Left lung (tissue), 10 donors: ENCODE results near the gene FARP1. TPM values are rescaled to one million over a fixed set of nuclear protein-coding genes. Genes with fewer than 3 reads are reported as not detected.

ENCODE experiments used
- ATAC-seq: fragments of 200-7000 bp; cut with Tn5 transposase; one replicate; pipeline ENCODE4 v1.9.1; 2020; ENCODE audit warnings: moderate library complexity
- DNase-seq, 4 donors: peaks; one replicate each; pipeline ENCODE4 v3.0.0-alpha.2; 2013 to 2020
- H3K27ac ChIP-seq, 2 donors: fragments of 200-600 bp; sonication (generic) in 1 of 2; one replicate each; pipeline versions ENCODE4 v1.5.0 to v1.8.0; 2020 to 2021
- H3K27me3 ChIP-seq, 2 donors: fragments of 200-600 bp; sonication (generic) in 1 of 2; one replicate each; pipeline versions ENCODE4 v1.5.0 to v1.8.0; 2020 to 2021
- H3K36me3 ChIP-seq, 2 donors: fragments of 200-600 bp; sonication (generic) in 1 of 2; one replicate each; pipeline versions ENCODE4 v1.5.0 to v1.8.0; 2020 to 2021
- H3K4me1 ChIP-seq, 2 donors: fragments of 200-600 bp; one replicate each; pipeline ENCODE4 v1.8.0; 2021
- H3K4me3 ChIP-seq, 2 donors: fragments of 200-600 bp; sonication (generic) in 1 of 2; one replicate each; pipeline versions ENCODE4 v1.5.0 to v1.8.0; 2020 to 2021; ENCODE audit warnings: mild to moderate bottlenecking in 1 of 2
- H3K9me3 ChIP-seq, 2 donors: fragments of 200-600 bp; sonication (generic) in 1 of 2; one replicate each; pipeline versions ENCODE4 v1.5.0 to v1.8.0; 2020 to 2021
- CTCF ChIP-seq, 2 donors: fragments of 200-600 bp; sonication (generic) in 1 of 2; IDR thresholded peaks; one replicate each; pipeline versions ENCODE4 v1.5.0 to v1.8.0; 2021; ENCODE audit warnings: antibody characterized with exemption in 2 of 2
- intact Hi-C, 2 donors: fragments of 100-400 bp; cut with DNase I; formaldehyde crosslinking; loops; one replicate each; pipeline versions ENCODE4 v1.11.2 to v1.14.2; 2022
- polyA plus RNA-seq, 6 donors: library from polyadenylated mRNA; unstranded; fragments of 120-200 nt; gene quantifications; one replicate each; pipeline ENCODE4 v1.2.1, GENCODE V29; 2013; ENCODE audit not compliant: insufficient read length in 6 of 6
- total RNA-seq, 2 donors: library from RNA; stranded (reverse); fragmentation: NEBNext Ultra II Directional; extraction: Animal tissue kit (Norgen Biotek cat#: 25700); gene quantifications; one replicate each; pipeline ENCODE4 v1.2.1, GENCODE V29; 2021
- donor health status: DM: no; HTN: yes; CAD: no.
- donor health status: DM: no; HTN: no; CAD: no.

FARP1 gene
- total and polyA plus RNA-seq, 8 donors = 78.9 to 142 (median 132) TPM

GRCh38 chr13:98105929-98106336, 37.0 kb upstream of the FARP1 start:
- Histone ChIP-seq H3K9me3 (no peaks in the 10 kb centered on the region), H3K36me3 (no peaks in the 10 kb centered on the region), H3K27ac (no peak overlapping the region), H3K27me3 (no peaks in the 10 kb centered on the region), H3K4me1 (peaks cover 0 to 5% of the 10 kb centered on the region in 2 donors), H3K4me3 (no peak overlapping the region)
- DNase-seq (peak in 1 of 4 donors; percentile 30), ATAC-seq (peak; percentile 66)
- intact Hi-C loops = no loop called here
- TF ChIP-seq CTCF (IDR thresholded peaks at IDR 0.05) = no peak

- H3K4me3 ChIP-seq = no peak overlapping the region
- intact Hi-C loops = no loop called here
- H3K36me3 ChIP-seq = no peaks in the 10 kb centered on the region
- no peak for ATAC-seq
- no peak for TF ChIP-seq CTCF (IDR thresholded peaks at IDR 0.05)
- H3K27ac ChIP-seq = no peak overlapping the region
- peaks cover 0 to 5% of the 10 kb centered on the region in 2 donors for H3K4me1 ChIP-seq
- DNase-seq = peak in 1 of 4 donors; percentile 10
- no peaks in the 10 kb centered on the region for H3K9me3 ChIP-seq
- no peaks in the 10 kb centered on the region for H3K27me3 ChIP-seq
Observed at GRCh38 chr13:98108341-98108740, 34.6 kb upstream of the FARP1 start.

GRCh38 chr13:98109226-98109853, 33.6 kb upstream of the FARP1 start:
- no peak for TF ChIP-seq CTCF (IDR thresholded peaks at IDR 0.05)
- H3K4me1 ChIP-seq = peaks cover 0 to 5% of the 10 kb centered on the region in 2 donors
- no peaks in the 10 kb centered on the region for H3K36me3 ChIP-seq
- no peak overlapping the region for H3K4me3 ChIP-seq
- no peaks in the 10 kb centered on the region for H3K27me3 ChIP-seq
- H3K9me3 ChIP-seq = no peaks in the 10 kb centered on the region
- DNase-seq = no peak
- ATAC-seq = peak; percentile 32
- no peak overlapping the region for H3K27ac ChIP-seq
- intact Hi-C loops = no loop called here

GRCh38 chr13:98110749-98111148, 32.1 kb upstream of the FARP1 start:
- H3K4me1 ChIP-seq = no peaks in the 10 kb centered on the region
- TF ChIP-seq CTCF (IDR thresholded peaks at IDR 0.05) = no peak
- no peak overlapping the region for H3K4me3 ChIP-seq
- H3K9me3 ChIP-seq = no peaks in the 10 kb centered on the region
- ATAC-seq = no peak
- H3K36me3 ChIP-seq = no peaks in the 10 kb centered on the region
- no peaks in the 10 kb centered on the region for H3K27me3 ChIP-seq
- DNase-seq = no peak
- H3K27ac ChIP-seq = no peak overlapping the region
- intact Hi-C loops = no loop called here

GRCh38 chr13:98111168-98112098, 31.5 kb upstream of the FARP1 start:
- Histone ChIP-seq H3K27ac (no peak overlapping the region), H3K36me3 (no peaks in the 10 kb centered on the region), H3K4me1 (no peaks in the 10 kb centered on the region), H3K4me3 (no peak overlapping the region), H3K9me3 (no peaks in the 10 kb centered on the region), H3K27me3 (no peaks in the 10 kb centered on the region)
- DNase-seq = no peak
- no peak for TF ChIP-seq CTCF (IDR thresholded peaks at IDR 0.05)
- no peak for ATAC-seq
- intact Hi-C loops = no loop called here
